OCI-LY7 (cell line): Measurements from ENCODE around the gene CLK2.
A peak's percentile ranks its signal among the peaks of the same experiment; 100 is the strongest.

Experiments used
- EZH2phosphoT487 ChIP-seq: fragments of 200-600 bp; sonication (generic); IDR thresholded peaks from 2 replicates; pipeline ENCODE4 v1.6.1; 2018; ENCODE audit warnings: low read depth, borderline replicate concordance, mild to moderate bottlenecking, mixed run types, antibody characterized with exemption, low read length, moderate library complexity, mixed read lengths
- TF ChIP-seq, protein P1 (sequence below): fragments of 200-600 bp; sonication (generic); conservative IDR thresholded peaks from 2 replicates; pipeline ENCODE4 v1.5.1; 2014; ENCODE audit warnings: mild to moderate bottlenecking, antibody characterized with exemption, low read length, moderate library complexity, mixed read lengths

DNA sequence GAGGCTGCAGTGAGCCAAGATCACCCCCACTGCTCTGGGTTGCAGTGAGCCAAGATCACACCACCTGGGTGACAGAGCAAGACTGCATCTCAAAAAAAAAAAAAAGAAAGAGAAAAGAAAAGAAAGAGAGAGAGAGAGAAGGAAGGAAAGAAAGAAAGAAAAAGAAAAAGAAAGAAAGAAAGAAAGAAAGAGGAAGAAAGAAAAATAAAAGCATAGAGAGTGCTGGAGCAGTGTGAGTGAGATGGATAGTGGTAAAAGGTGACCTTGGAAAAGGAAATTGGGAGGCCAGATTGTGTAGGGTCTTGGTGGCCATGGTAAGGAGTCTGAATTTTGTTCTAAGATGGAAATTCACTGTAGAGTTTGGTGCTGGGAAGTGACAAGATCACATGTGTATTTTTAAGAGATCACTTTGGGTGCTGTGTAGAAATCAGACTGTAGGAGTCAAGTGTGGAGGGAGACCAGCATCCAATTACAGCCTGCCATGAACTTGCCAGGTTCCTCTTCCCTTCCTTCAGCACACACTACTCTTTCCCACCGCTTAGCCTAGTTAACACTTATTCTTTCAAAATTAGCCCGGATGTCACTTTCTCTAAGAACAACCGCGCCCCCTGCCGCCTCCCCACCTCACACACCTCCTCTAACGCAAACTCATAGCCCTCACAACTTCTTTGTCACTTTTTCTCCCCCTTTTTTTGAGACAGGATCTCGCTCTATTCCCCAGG lies 47.0 kb downstream of the CLK2 start:
- TF ChIP-seq, protein P1, sequence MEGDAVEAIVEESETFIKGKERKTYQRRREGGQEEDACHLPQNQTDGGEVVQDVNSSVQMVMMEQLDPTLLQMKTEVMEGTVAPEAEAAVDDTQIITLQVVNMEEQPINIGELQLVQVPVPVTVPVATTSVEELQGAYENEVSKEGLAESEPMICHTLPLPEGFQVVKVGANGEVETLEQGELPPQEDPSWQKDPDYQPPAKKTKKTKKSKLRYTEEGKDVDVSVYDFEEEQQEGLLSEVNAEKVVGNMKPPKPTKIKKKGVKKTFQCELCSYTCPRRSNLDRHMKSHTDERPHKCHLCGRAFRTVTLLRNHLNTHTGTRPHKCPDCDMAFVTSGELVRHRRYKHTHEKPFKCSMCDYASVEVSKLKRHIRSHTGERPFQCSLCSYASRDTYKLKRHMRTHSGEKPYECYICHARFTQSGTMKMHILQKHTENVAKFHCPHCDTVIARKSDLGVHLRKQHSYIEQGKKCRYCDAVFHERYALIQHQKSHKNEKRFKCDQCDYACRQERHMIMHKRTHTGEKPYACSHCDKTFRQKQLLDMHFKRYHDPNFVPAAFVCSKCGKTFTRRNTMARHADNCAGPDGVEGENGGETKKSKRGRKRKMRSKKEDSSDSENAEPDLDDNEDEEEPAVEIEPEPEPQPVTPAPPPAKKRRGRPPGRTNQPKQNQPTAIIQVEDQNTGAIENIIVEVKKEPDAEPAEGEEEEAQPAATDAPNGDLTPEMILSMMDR = peak; percentile 92
- no peak for TF ChIP-seq EZH2phosphoT487
